NT2/D1 (cell line): ENCODE data around the gene EMP2.

Experiments used
- DNase-seq: peaks from one replicate; pipeline ENCODE4 v3.0.0-alpha.2; 2011; ENCODE audit warnings: low read depth, low spot score
- H3K27me3 ChIP-seq: 2 replicates; pipeline ENCODE4 v1.6.0; 2011; ENCODE audit warnings: mild to moderate bottlenecking; ENCODE audit not compliant: insufficient read length, insufficient read depth
- H3K36me3 ChIP-seq: 2 replicates; pipeline ENCODE4 v1.6.1; 2011; ENCODE audit warnings: mild to moderate bottlenecking, low read length, mixed read lengths; ENCODE audit not compliant: insufficient read depth, insufficient read length
- H3K4me1 ChIP-seq: 2 replicates; pipeline ENCODE4 v1.5.1; 2011; ENCODE audit not compliant: insufficient read depth, insufficient read length
- H3K4me3 ChIP-seq: 2 replicates; pipeline ENCODE4 v1.5.1; 2011; ENCODE audit warnings: low read depth; ENCODE audit not compliant: insufficient read length
- H3K9ac ChIP-seq: 2 replicates; pipeline ENCODE4 v1.6.0; 2011; ENCODE audit warnings: low read depth; ENCODE audit not compliant: insufficient read length
- H3K9me3 ChIP-seq: 2 replicates; pipeline ENCODE4 v1.5.1; 2011; ENCODE audit warnings: mild to moderate bottlenecking, low read length; ENCODE audit not compliant: insufficient read depth
- SUZ12 ChIP-seq: IDR thresholded peaks from 2 replicates; pipeline ENCODE4 v1.6.1; 2011; ENCODE audit not compliant: insufficient read length, insufficient read depth; ENCODE audit errors: extremely low read depth
- YY1 ChIP-seq: IDR thresholded peaks from 2 replicates; pipeline ENCODE4 v1.6.1; 2011; ENCODE audit not compliant: insufficient read length, insufficient read depth
- ZNF274 ChIP-seq: IDR thresholded peaks from 2 replicates; pipeline ENCODE4 v1.6.1; 2011; ENCODE audit warnings: mild to moderate bottlenecking, low read depth, low read length

Gene EMP2

DNA sequence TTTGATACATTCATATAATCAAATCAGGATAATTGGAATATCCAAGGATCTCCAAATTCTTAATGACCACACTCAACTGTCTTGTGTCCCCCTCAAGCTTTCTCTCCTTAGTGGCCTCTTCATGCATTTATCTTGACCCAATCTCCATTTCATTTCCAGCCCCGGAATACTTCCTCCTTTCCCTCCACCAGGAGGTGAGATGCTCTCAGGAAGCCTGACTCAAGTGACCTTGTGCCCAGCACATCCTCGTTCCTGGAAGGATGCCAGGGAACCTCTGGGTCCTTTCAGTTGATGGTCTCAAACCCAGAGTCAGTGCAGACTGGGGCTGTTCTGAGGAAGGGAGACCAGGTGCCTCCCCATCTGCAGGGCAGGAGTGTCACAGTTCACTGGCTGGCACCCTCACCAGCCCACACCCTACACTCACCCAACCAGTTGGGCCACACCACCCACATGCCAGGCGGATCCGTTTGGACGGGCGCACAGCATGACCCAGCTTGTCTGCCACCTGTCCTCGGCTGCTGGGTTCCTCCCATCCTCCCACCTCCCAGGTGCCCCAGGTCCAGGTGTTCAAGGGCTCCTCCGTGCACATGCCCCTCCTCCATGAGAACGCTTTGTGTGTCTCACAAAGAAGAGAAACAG is 14.0 kb upstream of the EMP2 start:
- no peaks in the 10 kb centered on the region for H3K4me1 ChIP-seq
- DNase-seq: no peak
- no peaks in the 10 kb centered on the region for H3K9me3 ChIP-seq
- no peaks in the 10 kb centered on the region for H3K27me3 ChIP-seq
- H3K36me3 ChIP-seq: no peaks in the 10 kb centered on the region
- H3K9ac ChIP-seq: no peak overlapping the region
- no peak for TF ChIP-seq SUZ12
- no peak for TF ChIP-seq ZNF274
- no peak overlapping the region for H3K4me3 ChIP-seq

DNA sequence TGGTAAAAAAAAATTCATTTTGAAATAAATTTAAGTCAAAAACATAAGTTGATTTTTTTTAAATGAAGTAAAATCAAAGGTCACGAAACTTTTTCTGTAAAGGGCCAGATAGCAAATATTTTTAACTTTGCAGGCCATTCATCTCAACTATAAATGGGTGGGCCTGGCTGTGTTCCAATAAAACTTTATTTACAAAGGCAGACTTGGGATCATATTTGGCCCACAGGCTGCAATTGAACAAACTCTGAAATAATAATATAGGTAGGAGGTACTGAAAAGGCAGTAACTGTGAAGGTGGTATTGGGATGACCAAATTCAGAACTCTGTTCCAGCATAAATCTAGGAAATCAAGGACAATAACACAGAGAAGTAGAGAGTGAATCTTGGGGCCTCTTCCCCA is 12.2 kb upstream of the EMP2 start:
- no peak overlapping the region for H3K9ac ChIP-seq
- no peaks in the 10 kb centered on the region for H3K27me3 ChIP-seq
- no peaks in the 10 kb centered on the region for H3K4me1 ChIP-seq
- no peak for DNase-seq
- H3K9me3 ChIP-seq: no peaks in the 10 kb centered on the region
- TF ChIP-seq ZNF274 (no peak), YY1 (no peak), SUZ12 (no peak)
- no peak overlapping the region for H3K4me3 ChIP-seq
- H3K36me3 ChIP-seq: no peaks in the 10 kb centered on the region

GRCh38 chr16:10590342-10590741 is 9.9 kb upstream of the EMP2 start:
- Histone ChIP-seq H3K9me3 (no peaks in the 10 kb centered on the region), H3K27me3 (no peaks in the 10 kb centered on the region), H3K9ac (no peak overlapping the region), H3K4me1 (no peaks in the 10 kb centered on the region), H3K36me3 (no peaks in the 10 kb centered on the region), H3K4me3 (no peak overlapping the region)
- DNase-seq: no peak
- TF ChIP-seq SUZ12 (no peak), YY1 (no peak), ZNF274 (no peak)

GRCh38 chr16:10589109-10589508 is 8.7 kb upstream of the EMP2 start:
- Histone ChIP-seq H3K9me3 (no peaks in the 10 kb centered on the region), H3K36me3 (no peaks in the 10 kb centered on the region), H3K4me1 (no peaks in the 10 kb centered on the region), H3K27me3 (no peaks in the 10 kb centered on the region), H3K4me3 (no peak overlapping the region), H3K9ac (no peak overlapping the region)
- TF ChIP-seq ZNF274 (no peak), YY1 (no peak), SUZ12 (no peak)
- DNase-seq: no peak

DNA sequence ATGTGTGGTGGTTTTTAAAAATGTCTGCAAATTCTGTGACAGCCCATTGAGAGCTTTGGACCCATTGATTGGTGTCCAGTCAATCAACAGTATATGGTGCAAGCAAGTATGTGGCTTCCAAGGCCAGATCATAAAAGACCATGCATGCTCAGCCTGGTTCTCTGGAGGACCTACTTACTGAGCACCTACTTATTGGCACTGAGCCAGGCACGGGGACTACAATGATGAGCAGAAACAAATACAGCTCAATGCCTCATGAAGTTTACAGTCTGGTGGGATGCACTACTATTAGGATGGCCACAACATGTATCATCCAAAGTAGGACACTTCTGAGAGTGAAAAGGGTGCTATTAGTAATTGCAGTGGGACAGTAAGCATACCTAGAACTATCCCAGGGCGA is 7.2 kb upstream of the EMP2 start:
- no peaks in the 10 kb centered on the region for H3K4me1 ChIP-seq
- no peaks in the 10 kb centered on the region for H3K36me3 ChIP-seq
- DNase-seq: no peak
- TF ChIP-seq ZNF274 (no peak), SUZ12 (no peak), YY1 (no peak)
- no peak overlapping the region for H3K9ac ChIP-seq
- H3K4me3 ChIP-seq: no peak overlapping the region
- peaks cover 11% of the 10 kb centered on the region for H3K9me3 ChIP-seq
- no peaks in the 10 kb centered on the region for H3K27me3 ChIP-seq

DNA sequence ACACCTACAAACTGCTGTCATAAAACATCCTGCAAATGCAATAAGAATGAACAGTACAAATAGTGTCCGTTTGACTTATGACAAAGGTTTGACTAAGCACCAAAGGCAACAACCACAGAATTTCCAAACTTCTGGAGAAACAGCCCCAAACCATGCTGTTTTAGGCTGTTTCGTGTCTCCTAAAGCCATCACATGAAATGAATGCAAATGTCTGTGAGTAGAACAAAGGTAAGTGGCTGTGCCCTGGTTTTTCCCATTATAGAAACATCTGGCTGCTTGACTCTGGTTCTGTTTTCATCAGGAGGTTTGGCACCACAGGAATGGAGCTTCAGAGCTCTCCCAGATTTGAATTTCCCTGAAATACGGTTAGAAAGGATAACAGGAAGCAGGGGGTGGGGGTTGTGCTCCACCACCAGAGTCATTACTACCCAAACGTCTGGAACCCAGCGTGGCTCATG is 4.6 kb upstream of the EMP2 start:
- Histone ChIP-seq H3K9ac (no peak overlapping the region), H3K36me3 (no peaks in the 10 kb centered on the region), H3K4me3 (no peak overlapping the region), H3K27me3 (no peaks in the 10 kb centered on the region), H3K9me3 (peaks cover 11% of the 10 kb centered on the region), H3K4me1 (peaks cover 5% of the 10 kb centered on the region)
- TF ChIP-seq YY1 (no peak), ZNF274 (no peak), SUZ12 (no peak)
- DNase-seq: no peak

GRCh38 chr16:10583269-10583668 is 2.9 kb upstream of the EMP2 start:
- no peak overlapping the region for H3K4me3 ChIP-seq
- H3K27me3 ChIP-seq: no peaks in the 10 kb centered on the region
- DNase-seq: no peak
- no peak for TF ChIP-seq SUZ12
- no peak for TF ChIP-seq YY1
- TF ChIP-seq ZNF274: no peak
- peaks cover 13% of the 10 kb centered on the region for H3K4me1 ChIP-seq
- peaks cover 11% of the 10 kb centered on the region for H3K9me3 ChIP-seq
- no peak overlapping the region for H3K9ac ChIP-seq
- H3K36me3 ChIP-seq: no peaks in the 10 kb centered on the region

- no peaks in the 10 kb centered on the region for H3K36me3 ChIP-seq
- TF ChIP-seq YY1: no peak
- TF ChIP-seq SUZ12: no peak
- no peak for TF ChIP-seq ZNF274
- H3K4me3 ChIP-seq: no peak overlapping the region
- H3K9ac ChIP-seq: no peak overlapping the region
- DNase-seq: no peak
- H3K4me1 ChIP-seq: peaks cover 24% of the 10 kb centered on the region
- H3K27me3 ChIP-seq: no peaks in the 10 kb centered on the region
- peaks cover 11% of the 10 kb centered on the region for H3K9me3 ChIP-seq
Observed at GRCh38 chr16:10581507-10581906, 1.1 kb upstream of the EMP2 start.
